K562 (cell line): ENCODE measurements around the gene FGF2. TPM values are rescaled to one million over a fixed set of nuclear protein-coding genes. Genes with fewer than 3 reads are reported as not detected.

Experiments
- ARID3A ChIP-seq: IDR thresholded peaks from 2 replicates; pipeline ENCODE4 v1.6.1; 2012; ENCODE audit warnings: low read depth, low read length, improper control_type of control experiment, borderline replicate concordance
- ATF7 ChIP-seq: fragments of 450-650 bp; IDR thresholded peaks from 2 replicates; pipeline ENCODE4 v1.7.1; 2014; ENCODE audit warnings: mild to moderate bottlenecking, moderate library complexity
- CTCFL ChIP-seq: IDR thresholded peaks from 2 replicates; pipeline ENCODE4 v1.6.1; 2011; ENCODE audit warnings: borderline replicate concordance, low read depth, mild to moderate bottlenecking, moderate library complexity, low read length; ENCODE audit not compliant: insufficient read depth, poor library complexity, severe bottlenecking
- DDX20 ChIP-seq: fragments of 450-650 bp; IDR thresholded peaks from 2 replicates; pipeline ENCODE4 v1.6.1; 2016; ENCODE audit warnings: missing genetic modification characterization, low read depth, mild to moderate bottlenecking, missing compliant biosample characterization, moderate library complexity
- ESRRA ChIP-seq: fragments of 450-650 bp; IDR thresholded peaks from 2 replicates; pipeline ENCODE4 v1.6.1; 2014; ENCODE audit warnings: low read depth, mild to moderate bottlenecking, moderate library complexity, borderline replicate concordance
- FIP1L1 ChIP-seq: fragments of 200-400 bp; formaldehyde crosslinking; IDR thresholded peaks from 2 replicates; pipeline ENCODE4 v1.6.1; 2018; ENCODE audit warnings: mild to moderate bottlenecking, low read depth, low read length; ENCODE audit not compliant: poor library complexity, severe bottlenecking
- ID3 ChIP-seq, 2 experiments: fragments of 250-450 bp in 1 of 2; fragments of 450-650 bp in 1 of 2; sonication (Bioruptor Pico) in 1 of 2; IDR thresholded peaks; 2 replicates each; pipeline versions ENCODE4 v1.6.1 to v1.8.0; 2016 to 2021; ENCODE audit warnings: mild to moderate bottlenecking in 2 of 2, moderate library complexity in 2 of 2, missing compliant biosample characterization in 1 of 2, missing genetic modification characterization in 1 of 2
- MXD1 ChIP-seq: fragments of 250-450 bp; sonication (Bioruptor Pico); IDR thresholded peaks from 2 replicates; pipeline ENCODE4 v1.8.0; 2021; ENCODE audit warnings: borderline replicate concordance, mild to moderate bottlenecking, moderate library complexity; ENCODE audit not compliant: poor library complexity, severe bottlenecking
- NFIC ChIP-seq: fragments of 450-650 bp; IDR thresholded peaks from 2 replicates; pipeline ENCODE4 v1.6.1; 2017; ENCODE audit warnings: mild to moderate bottlenecking, inconsistent platforms
- PKNOX1 ChIP-seq: fragments of 450-650 bp; IDR thresholded peaks from 2 replicates; pipeline ENCODE4 v1.6.1; 2016
- POLR2AphosphoS5 ChIP-seq: IDR thresholded peaks from 2 replicates; pipeline ENCODE4 v1.6.1; 2011; ENCODE audit warnings: mild to moderate bottlenecking, low read depth, low read length, moderate library complexity; ENCODE audit not compliant: control insufficient read depth, insufficient read depth
- SP1 ChIP-seq: sonication (generic); formaldehyde crosslinking; IDR thresholded peaks from 2 replicates; pipeline ENCODE4 v1.8.1; 2022; ENCODE audit warnings: mild to moderate bottlenecking, missing genetic modification reagents
- TBL1XR1 ChIP-seq, 2 experiments: IDR thresholded peaks; 2 replicates each; pipeline ENCODE4 v1.6.1; 2012; ENCODE audit warnings: improper control_type of control experiment in 2 of 2, low read length in 2 of 2, mild to moderate bottlenecking in 1 of 2
- TEAD4 ChIP-seq, 2 experiments: sonication (generic) in 1 of 2; formaldehyde crosslinking in 1 of 2; IDR thresholded peaks; 2 replicates each; pipeline versions ENCODE4 v1.6.1 to v1.8.0; 2012 to 2022; ENCODE audit warnings: borderline replicate concordance in 1 of 2, inconsistent platforms in 1 of 2, low read length in 1 of 2, mild to moderate bottlenecking in 1 of 2, missing genetic modification reagents in 1 of 2
- ZBTB33 ChIP-seq: sonication (generic); formaldehyde crosslinking; IDR thresholded peaks from 2 replicates; pipeline ENCODE4 v1.8.1; 2023; ENCODE audit warnings: mild to moderate bottlenecking, missing genetic modification reagents
- ZC3H8 ChIP-seq: fragments of 450-650 bp; IDR thresholded peaks from 2 replicates; pipeline ENCODE4 v1.6.1; 2017
- ZNF586 ChIP-seq: fragments of 450-650 bp; formaldehyde crosslinking; conservative IDR thresholded peaks from 2 replicates; pipeline ENCODE4 v1.4.0; 2020; ENCODE audit warnings: mild to moderate bottlenecking, moderate library complexity
- polyA plus RNA-seq, 8 experiments: library from polyadenylated mRNA; depleted of rRNA in 4 of 8; stranded (reverse) in 5 of 8; unstranded in 3 of 8; fragments of >200 nt; fragmentation: Nextera tagmentation in 2 of 8; fragmentation: Illumina TruSeq in 1 of 8; extraction: Ambion mirVana in 2 of 8; extraction: Trizol in 1 of 8; gene quantifications; 2 replicates each; pipeline versions ENCODE4 v1.2.1 to v1.2.3, GENCODE V29; 2011 to 2014; ENCODE audit warnings: inconsistent platforms in 1 of 8, missing spikeins in 1 of 8
- total RNA-seq, 7 experiments: library from RNA; depleted of rRNA in 6 of 7; stranded (reverse); fragments of >200 nt in 6 of 7; fragmentation: Illumina TruSeq in 2 of 7; extraction: Trizol in 2 of 7; gene quantifications; 2 replicates each; pipeline versions ENCODE4 v1.2.1 to v1.2.3, GENCODE V29; 2011 to 2021; ENCODE audit warnings: low replicate concordance in 1 of 7

The FGF2 gene
- total and polyA plus RNA-seq, 9 of the 15 experiments (the other 6 are each of a cell fraction or from before 2014, with no cell fraction given): 2.5 to 19.4 (median 9.2) TPM

GRCh38 chr4:122806981-122807679 lies 19.5 kb upstream of the FGF2 start (continued):
- no peak for TF ChIP-seq ZNF586 (CRISPR knock-in tag)
- TF ChIP-seq MXD1 (CRISPR knock-in tag): no peak
- TF ChIP-seq TBL1XR1 (IDR thresholded peaks at IDR 0.05; ENCODE audit: low read length in 2 of 2): 0 out of 4 replicates have a peak, but pooled peaks of 1 of the 2 experiments have one; percentile 19
- TF ChIP-seq ZBTB33 (CRISPR knock-in tag): no peak
- TF ChIP-seq ESRRA: no peak
- no peak for TF ChIP-seq ID3 (CRISPR knock-in tag; IDR thresholded peaks at IDR 0.05)
- TF ChIP-seq ID3 (tag; IDR thresholded peaks at IDR 0.05): no peak
- no peak; the same call in 1 of the 2 replicates for TF ChIP-seq TEAD4 (IDR thresholded peaks at IDR 0.05; ENCODE audit: low read length)
- TF ChIP-seq TEAD4 (CRISPR knock-in tag; IDR thresholded peaks at IDR 0.05; ENCODE audit: borderline replicate concordance): no peak
- no peak for TF ChIP-seq NFIC
- TF ChIP-seq PKNOX1: peak; percentile 96
- TF ChIP-seq FIP1L1: no peak
- TF ChIP-seq SP1 (CRISPR knock-in tag): no peak
- TF ChIP-seq POLR2AphosphoS5: no peak
- TF ChIP-seq CTCFL: no peak
- no peak for TF ChIP-seq ZC3H8
- peak; percentile 69 for TF ChIP-seq DDX20 (tag)
- TF ChIP-seq ATF7: no peak
- TF ChIP-seq ARID3A: 0 out of 2 replicates have a peak, but pooled peaks have one; percentile 18
